GM19193 (cell line): ENCODE data around the gene HDAC5.

Experiments used
- POLR2A ChIP-seq: IDR thresholded peaks from 4 replicates; pipeline ENCODE4 v1.6.1; 2011; ENCODE audit not compliant: insufficient read depth, insufficient read length; ENCODE audit errors: extremely low read depth

The HDAC5 gene

GRCh38 chr17:44106801-44107200, 16.6 kb downstream of the HDAC5 start:
- TF ChIP-seq POLR2A, result no peak

DNA sequence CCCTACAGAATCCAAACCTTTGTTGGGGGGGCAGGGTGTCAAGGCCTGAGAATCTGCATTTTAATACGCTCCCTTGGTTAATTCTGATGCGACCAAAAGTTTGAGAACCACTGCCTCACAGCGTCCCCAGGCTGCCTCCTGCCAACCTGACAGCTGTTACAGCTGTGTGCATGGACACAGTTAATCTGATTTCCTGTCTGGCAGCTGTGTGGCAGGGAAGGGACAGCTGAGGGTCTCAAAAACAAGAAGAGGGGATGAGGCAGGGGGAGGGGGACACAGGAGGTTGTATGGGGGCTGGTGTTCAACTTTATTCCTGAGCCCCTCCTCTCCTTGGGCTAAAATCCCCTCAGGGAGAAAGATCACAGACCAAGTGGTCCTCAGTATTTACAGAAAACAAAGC, 17.5 kb downstream of the HDAC5 start:
- no peak for TF ChIP-seq POLR2A

DNA sequence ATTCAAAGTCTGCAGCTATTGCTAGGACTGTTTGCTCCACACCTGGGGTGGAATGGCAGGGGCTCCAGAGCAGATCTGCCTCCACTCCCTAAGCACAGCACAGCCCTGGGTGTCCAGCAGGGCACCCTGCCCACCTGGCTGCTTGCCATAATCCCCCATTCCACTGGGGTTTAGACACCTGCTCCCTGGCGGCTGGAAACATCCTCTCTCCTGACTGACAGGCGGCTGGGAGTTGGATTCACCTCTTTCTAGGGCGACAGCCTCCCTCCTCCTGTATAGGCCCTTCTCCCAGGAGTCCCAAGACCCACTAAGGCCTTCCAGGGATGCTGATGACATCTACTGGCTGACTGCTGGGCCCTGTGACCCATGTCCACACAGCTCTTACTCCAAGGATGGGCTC, 18.0 kb downstream of the HDAC5 start:
- no peak for TF ChIP-seq POLR2A

- no peak for TF ChIP-seq POLR2A
These were observed 20.4 kb downstream of the HDAC5 start for GRCh38 chr17:44102849-44103622.

GRCh38 chr17:44097110-44097958, 26.1 kb downstream of the HDAC5 start:
- no peak for TF ChIP-seq POLR2A

- no peak for TF ChIP-seq POLR2A
These were observed 27.6 kb downstream of the HDAC5 start for GRCh38 chr17:44095647-44096496.

DNA sequence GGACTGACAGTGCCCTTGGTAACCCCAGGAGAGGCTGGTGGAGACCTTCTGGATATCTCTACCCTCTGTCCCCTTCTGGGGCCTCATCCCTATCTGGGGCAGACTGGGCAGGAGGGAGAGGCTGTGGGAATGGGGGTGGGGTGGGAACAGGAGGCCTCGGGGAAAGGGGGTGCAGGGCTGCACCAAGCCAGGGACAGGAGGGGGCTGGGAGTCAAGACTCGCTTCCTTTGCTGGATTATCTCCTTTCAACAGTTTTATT, 28.1 kb downstream of the HDAC5 start:
- TF ChIP-seq POLR2A, result no peak

DNA sequence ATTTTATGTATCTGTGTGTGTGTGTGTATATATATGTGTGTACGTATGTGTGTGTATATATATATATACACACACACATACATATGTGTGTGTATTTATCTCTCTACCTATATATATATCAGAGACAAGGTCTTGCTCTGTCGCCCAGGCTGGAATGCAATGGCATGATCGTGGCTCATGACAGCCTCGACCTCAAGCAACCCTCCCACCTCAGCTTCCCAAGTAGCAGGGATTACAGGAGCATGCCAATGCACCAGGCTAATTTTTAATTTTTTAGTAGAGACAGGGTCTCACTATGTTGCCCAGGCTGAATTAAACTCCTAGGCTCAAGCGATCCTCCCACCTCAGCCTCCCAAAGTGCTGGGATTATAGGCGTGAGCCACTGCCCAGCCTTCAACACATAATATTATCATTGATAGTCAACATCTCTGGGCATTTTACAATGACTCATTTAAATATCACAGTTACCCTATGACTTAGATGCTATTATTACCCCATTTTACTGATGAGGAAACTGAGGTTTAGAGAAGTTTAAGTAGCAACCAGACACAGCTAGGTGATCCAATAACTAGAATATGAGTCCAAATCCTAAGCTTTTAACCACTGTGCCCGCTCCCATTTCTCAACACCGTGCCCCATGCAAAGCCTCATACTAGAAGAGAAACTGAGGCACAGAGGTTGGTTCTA, 28.6 kb downstream of the HDAC5 start:
- no peak for TF ChIP-seq POLR2A

GRCh38 chr17:44093231-44093900, 30.1 kb downstream of the HDAC5 start:
- no peak for TF ChIP-seq POLR2A

GRCh38 chr17:44092051-44092450, 31.4 kb downstream of the HDAC5 start:
- no peak for TF ChIP-seq POLR2A

- TF ChIP-seq POLR2A, result no peak
These were observed 32.0 kb downstream of the HDAC5 start for GRCh38 chr17:44091200-44091997.

DNA sequence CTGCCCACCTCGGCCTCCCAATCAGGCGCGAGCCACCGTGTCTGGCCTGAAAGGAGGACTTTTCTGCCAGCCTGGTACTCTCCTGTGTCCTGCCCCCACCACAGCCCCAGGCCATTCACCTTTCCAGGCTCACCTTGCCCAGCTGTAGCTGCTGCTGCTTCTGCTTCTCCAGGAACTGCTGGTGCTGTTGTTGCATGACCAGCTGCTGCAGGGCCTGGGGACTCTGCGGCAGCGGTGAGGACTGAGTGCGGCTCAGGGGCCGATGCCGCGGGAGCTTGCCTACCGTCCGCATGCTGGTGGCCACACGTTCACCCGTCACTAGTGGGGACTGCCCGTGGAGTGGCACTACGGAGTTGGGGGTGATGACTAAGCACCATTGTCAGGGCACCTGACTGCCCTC, 35.2 kb downstream of the HDAC5 start:
- no peak for TF ChIP-seq POLR2A

- no peak for TF ChIP-seq POLR2A
These were observed 36.1 kb downstream of the HDAC5 start for GRCh38 chr17:44087319-44087718.
